Measurements from ENCODE around the gene CILP.
A peak's percentile ranks its signal among the peaks of the same experiment; 100 is the strongest.

The CILP gene

DNA sequence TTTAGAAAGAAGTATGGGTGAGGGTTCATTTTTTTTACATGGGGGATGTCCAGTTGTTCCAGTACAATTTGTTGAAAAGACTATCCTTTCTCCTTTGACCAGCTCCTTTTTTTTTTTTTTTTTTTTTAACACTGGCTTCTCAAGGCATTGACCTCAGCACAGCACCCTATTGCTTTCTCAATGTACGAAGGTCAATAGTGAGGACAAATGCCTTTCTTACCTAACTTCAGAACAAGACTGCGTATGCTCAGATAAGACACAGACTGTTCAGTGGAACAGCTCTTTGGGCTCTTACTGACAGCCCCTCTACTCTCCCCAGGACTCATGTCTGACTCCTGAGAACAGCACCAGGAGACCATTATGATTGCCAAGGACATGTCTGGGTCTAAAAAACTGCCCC lies 10.4 kb upstream of the CILP start:
- DNase-seq, result no peak

- DNase-seq, result no peak
These were observed 7.9 kb upstream of the CILP start for GRCh38 chr15:65219137-65219536.

DNA sequence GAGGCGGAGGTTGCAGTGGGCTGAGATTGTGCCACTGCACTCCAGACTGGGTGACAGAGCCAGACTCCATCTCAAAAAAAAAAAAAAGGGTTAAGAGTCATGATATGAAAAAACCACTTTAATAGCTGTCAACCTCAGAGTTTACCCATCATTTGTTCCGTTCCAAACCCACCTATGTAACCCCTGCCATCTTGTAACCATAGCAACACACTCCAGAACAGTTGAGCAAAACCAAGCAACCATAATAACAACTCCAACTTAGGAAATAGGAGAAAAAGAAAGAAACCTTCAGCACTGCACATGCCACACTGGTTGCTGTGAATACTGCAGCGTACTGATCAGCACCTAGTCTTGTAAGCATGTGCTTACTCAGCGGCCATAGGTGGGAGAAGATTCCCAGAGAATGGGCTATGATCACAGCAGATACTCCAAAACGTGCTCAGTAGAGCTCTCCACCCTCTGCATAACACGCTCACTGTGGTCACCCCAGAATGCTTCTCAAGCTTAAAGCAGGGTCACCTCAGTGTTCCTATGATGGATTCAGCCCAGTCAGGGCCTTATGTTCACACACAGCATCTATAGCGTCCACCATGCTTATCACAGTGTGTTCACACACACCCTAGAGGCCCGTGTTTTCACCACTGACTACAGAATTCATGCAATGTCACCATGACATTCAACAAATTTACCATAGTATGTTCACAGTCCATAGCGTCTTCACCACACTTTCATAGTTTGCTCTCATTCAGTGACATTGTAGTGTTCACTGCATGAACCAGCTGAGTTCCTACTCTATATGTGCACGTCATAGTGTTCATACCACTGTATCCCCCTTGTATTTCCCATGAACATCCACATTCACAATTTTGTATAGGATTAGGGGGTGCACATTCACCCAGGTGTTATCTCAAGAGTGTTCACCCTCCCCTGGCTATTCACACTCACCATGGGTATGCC lies 6.5 kb upstream of the CILP start:
- DNase-seq, result peak; percentile 17

GRCh38 chr15:65215496-65215895 lies 4.2 kb upstream of the CILP start:
- no peak for DNase-seq

GRCh38 chr15:65214010-65214409 lies 2.7 kb upstream of the CILP start:
- DNase-seq, result no peak

- no peak for DNase-seq
These were observed 2.0 kb upstream of the CILP start for GRCh38 chr15:65213241-65213640.

- peak; percentile 65 for DNase-seq
These were observed 824 bp upstream of the CILP start for GRCh38 chr15:65212097-65212496.

DNA sequence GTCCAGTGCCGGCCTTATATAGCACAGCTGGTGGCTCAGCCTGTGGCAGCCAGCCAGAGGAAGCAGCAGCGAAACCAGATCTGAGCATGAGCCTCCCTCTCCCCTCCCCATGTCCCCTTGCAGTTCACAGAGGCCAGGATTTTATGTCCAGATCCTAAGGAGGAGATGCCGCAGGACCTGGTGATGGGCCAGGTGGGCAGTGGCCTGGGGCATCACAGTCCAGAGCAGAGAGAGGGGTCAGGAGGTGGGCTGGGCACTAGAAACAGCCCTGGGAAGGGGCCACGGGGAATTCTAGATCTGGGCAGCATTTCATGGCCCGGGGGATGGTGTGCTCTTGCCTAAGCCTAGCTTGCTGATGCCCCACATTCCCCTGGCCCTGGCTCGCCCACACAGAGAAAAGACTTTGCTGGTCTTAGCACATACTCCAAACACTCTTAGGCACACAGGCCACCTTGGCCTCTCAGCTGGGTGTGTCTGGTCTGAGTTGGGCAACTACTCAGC lies 259 bp upstream of the CILP start:
- no peak for DNase-seq

DNA sequence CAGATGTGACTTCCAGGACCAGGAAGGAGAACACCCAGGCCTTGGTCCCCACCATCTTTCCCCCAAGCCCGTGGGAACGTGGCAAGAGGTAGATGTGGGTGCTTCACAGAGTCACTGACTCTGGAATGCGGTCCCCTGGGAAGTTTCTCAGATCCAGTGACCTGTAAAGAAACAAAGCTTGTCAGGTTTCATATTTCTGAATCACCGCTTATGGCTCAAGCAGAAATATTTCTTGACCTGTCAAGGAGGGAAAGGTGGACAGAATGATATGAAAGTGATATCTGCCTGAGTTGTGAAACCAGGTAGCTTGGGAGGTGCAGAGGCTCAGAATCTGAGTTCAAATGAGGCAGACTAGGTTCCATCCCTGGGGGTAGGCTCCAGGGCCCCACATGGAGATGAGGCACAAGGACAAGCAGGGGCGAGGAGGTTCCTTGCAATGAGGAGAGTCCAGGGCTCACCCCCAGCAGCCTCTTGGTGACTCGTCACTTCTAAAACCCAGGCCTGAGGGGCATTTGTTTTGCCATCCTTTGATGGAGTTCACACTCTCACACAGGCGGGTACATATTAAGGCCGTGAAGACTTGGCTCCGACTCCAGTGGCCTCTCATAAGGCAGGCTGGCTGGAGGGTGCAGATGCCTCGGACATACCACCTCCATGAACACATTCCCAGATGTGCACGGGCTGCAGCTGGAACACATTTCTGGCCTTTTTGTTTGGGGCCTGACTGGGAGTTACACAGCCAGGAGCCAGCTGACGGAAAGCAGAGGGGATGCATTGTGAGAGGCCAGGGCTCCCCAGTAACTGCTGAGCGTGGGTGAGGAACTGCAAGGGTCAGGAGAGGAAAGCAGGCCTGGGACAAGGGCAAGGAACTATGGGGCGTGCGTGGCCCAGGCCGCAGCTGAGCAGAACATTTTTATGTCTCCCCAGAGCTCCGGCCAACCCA lies 1.3 kb downstream of the CILP start:
- DNase-seq, result no peak

DNA sequence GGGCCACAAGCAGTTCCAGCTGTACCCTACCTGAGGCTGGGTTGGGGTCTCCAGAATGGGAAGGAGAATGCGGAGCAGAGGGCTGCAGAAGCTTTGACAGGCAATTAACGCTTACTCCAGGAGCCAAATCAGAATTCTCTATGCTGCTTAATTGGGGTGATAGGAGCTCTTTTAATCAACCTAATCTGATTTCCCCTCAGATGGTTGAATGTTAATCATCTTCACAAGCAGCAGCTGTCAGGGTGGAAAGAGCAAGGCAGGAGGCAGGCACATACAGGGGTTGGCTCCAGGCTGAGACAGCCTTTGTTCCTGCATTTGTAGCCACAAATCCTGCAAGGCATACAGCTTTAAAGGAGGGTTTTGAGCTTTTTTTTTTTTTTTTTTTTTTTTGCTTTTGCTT lies 2.6 kb downstream of the CILP start:
- DNase-seq, result no peak

DNA sequence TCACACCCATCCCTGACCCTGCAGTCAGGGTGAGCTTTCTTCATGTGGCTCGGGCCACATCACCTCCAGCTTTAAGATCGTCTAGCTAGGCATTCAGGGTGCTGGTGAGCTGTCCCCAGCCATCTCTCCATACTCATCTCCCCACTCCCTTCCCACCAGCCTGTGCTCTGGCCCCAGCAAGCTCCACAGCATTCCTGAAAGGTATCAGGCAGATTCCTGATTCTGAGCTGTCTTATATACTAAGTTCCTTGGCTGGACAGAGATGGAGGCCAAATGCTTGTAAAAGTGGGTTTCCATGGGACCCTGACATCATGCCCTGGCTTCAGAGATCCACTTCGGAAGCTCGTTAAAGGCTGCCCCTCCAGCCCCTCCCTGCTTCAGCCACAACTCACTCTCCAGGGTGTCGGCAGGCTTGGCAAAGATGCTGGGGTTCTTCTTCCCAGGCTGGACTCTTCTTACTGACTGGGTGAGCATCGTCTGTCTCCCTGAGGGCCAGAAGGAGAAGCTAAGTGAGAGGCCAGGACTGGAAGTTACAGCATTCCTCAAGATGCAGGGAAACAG lies 3.9 kb downstream of the CILP start:
- DNase-seq, result no peak

DNA sequence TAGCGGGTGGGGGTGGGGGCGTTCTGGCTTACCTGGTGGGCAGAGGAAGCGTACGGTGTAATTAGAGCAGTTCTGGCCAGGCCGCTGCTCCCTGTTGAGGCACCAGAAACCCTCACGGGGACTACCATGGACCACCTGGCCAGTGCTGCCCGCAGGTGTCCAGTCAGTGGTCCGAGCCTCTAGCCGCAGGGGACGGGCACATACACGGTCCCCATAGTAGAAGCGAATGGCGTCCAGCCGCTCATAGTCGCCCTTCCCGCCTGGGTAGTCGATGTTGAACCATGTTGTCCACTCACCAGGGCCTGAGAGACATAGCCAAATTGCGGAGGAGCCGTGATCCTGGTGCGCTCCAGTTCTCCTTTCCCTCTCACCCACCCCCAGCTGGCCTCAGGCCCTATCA lies 4.5 kb downstream of the CILP start:
- DNase-seq, result no peak

GRCh38 chr15:65204931-65205660 lies 6.2 kb downstream of the CILP start:
- no peak for DNase-seq

DNA sequence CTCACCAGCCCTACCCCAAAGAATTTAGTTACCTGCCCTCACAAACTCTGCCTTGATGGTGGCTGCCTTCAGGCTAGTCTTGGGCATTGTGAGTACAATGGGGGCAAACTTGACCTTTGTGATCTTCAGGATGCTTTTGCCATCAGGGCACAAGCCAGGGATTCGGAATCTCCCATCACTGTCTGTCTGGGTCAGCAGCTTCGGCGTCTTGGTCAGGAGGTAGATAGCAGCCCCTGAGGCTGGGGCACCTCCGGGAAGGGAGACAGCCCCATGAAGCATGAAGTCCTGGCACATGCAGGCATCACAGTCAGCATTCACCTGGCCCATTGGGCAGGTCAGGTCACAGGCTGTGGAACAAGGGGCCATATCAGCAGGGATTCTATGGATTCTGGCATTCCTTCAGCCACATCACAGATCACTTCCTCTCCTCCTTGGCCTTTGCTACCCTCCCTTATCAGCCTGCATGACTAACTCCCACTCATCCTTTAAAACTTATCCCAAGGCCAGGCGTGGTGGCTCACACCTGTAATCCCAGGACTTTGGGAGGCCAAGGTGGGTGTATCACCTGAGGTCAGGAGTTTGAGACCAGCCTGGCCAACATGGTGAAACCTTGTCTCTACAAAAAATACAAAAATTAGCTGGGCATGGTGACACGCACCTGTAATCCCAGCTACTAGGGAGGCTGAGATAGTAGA lies 6.9 kb downstream of the CILP start:
- no peak for DNase-seq

DNA sequence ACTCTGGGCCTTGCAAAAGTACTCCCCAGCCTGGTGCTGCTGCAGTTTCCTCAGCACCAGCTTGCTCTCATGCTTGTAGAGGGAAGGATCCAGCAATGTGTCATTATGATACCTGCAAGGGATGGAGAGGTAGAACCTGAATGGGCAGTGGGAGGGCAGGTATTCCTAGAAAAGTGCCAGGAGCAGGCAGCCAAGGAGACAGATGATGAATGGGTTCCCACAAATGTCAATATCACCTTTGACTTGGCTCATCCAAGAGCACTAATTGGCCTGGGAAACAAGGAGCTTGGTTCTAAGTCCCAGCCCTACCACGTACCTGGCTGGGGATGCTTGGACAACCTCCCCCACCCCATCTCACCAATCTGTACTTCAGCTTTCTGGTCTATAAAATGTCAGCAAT lies 9.4 kb downstream of the CILP start:
- DNase-seq, result no peak

- no peak for DNase-seq
These were observed 12.7 kb downstream of the CILP start for GRCh38 chr15:65198571-65198970.

DNA sequence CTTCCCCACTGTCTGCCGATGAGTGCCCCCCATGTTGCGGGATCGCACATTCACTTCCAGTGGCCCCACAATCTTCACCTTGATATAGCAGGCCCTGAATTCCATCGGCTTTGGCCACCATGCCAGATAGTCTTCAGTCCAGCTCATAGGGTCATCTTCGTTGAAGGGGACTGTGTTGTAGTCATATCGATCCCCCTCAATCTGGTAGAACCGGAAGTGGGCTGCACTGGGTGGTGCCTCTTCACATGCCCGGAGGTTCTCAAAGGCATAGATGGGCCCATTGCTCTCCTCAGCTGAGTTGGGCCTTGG lies 14.0 kb downstream of the CILP start:
- no peak for DNase-seq

GRCh38 chr15:65196637-65197336 lies 14.5 kb downstream of the CILP start:
- DNase-seq, result no peak

DNA sequence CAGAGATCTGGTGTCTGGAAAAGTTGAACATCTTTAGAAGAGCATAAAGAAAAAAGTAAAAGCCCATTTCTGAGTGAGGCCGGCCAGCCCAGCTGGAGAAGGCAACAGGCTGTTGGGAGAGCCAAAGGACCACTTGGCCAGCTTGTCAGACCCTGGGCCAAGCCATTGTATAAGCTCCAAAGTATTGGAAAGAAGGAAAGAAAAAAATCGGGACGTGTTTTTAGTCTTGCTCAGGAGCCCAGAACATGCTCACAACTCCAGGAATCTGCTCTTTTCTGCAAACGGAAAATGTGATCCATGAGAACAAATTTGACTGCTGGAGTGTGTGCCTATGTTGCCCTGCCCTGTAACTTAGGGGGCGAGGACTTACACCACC lies 15.7 kb downstream of the CILP start:
- no peak for DNase-seq

DNA sequence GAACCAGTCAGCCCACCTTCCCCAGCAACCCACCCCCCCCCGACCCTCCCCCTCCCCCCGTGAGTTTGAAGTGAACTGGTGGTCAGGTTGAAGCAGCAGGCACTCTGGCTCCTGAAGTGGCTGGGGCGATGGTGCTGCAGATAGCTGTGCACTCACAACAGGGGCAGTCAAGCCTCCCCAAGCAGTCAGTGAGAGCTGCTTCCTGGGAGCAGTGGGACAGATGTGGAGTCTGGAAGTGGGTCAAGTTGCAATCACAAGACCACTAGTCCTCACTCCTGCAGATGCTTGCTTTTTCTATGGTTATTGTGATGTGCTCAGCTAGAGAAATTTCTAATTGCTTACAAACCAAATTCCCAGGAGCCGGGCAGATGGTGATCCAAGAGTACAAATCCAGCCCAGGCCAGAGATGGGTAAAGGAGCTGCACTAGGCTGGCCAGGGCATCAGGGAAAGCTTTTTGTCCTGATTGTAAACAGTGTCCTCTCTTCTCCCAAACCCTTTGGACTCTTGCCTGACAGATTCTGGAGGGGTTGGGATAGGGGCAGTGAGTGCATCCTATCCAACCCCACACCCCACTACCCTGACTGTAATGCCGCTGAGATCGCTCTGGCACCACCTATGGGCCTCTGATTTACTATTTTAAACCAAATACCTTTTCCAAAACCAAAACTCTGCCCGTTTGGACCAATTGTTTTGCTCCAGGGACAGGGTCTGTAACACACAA lies 16.3 kb downstream of the CILP start:
- no peak for DNase-seq

GRCh38 chr15:65192016-65192415 lies 19.3 kb downstream of the CILP start:
- DNase-seq, result no peak

Data from OCI-M1 (cell line).